ENCODE measurements around the gene CBLIF.
"Not testable (repeated sequence)": the region's sequence is repeated elsewhere in the genome, so short reads cannot be mapped to it uniquely, and the experiment has no call there.

The CBLIF gene

DNA sequence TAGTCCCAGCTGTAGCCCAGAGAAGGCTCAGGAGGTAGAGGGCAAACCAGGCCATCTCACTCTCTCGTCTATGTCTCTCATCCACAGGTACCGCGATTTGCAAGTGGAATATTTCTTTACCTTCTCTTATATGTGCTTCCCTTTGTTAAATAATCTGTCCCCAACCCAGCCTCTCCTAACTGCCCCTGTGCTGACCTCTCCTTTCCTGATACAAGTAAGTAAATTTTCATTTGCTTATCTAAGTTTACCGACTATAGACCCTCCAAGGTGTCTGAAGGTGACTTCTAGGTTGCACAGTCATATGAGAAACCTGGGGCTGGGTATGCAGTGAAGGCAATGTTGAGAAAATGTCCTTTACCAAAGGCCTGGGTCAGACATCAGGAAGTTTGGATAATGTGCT is at the start of gene CBLIF:
TSS of gene CBLIF (minus strand) at position 101 of the 400 bp plus-strand sequence. CDS start at position 55, 46 bp downstream.
- DNase-seq (ENCODE audit: low read depth in 2 of 2), result no peak

GRCh38 chr11:59894616-59895015 is 49.3 kb upstream of the CBLIF start:
- DNase-seq (ENCODE audit: low read depth in 2 of 2), result no peak

DNA sequence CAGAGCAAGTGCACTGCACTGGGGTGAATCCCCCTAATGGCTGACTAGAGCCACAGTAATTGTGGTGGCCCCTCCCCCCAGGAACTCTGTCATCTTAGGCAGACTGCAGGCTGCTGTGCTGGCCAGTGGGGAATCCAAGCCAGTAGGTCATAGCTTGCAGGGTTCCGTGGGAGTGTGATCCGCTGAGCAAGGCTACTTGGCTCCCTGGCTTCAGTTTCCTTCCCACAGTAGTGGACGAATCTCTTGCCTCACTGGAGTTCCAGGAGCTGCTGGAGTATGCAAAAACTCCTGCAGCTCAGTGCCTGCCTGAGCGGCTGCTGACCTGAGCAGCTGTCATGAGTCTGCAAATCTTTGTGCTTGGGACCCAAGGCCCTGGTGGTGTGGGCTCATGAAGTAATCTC is 46.5 kb upstream of the CBLIF start:
- no peak for DNase-seq (ENCODE audit: low read depth in 2 of 2)

- DNase-seq (ENCODE audit: low read depth in 2 of 2), result not testable (repeated sequence)
Observed at GRCh38 chr11:59887156-59887555, 41.9 kb upstream of the CBLIF start.

DNA sequence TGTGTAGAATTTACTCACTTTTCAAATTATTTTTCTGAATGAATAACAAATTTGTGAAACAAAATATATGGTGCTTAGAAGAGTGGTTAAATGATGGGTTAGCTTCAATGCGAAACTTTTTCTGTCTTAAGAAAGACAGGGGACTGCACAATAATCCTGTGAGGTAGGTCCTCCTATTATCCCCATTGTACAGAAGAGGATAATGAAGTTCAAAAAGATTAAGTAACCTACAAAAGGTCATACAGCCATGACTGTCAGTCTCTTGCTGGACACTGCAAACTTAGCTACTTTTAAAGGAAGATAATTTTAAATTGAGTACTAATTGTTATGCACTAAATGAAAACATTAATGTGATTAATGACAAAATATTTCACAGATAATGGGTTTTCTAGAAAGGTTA is 38.3 kb upstream of the CBLIF start:
- no peak for DNase-seq (ENCODE audit: low read depth in 2 of 2)

GRCh38 chr11:59879567-59879966 is 34.3 kb upstream of the CBLIF start:
- no peak for DNase-seq (ENCODE audit: low read depth in 2 of 2)

DNA sequence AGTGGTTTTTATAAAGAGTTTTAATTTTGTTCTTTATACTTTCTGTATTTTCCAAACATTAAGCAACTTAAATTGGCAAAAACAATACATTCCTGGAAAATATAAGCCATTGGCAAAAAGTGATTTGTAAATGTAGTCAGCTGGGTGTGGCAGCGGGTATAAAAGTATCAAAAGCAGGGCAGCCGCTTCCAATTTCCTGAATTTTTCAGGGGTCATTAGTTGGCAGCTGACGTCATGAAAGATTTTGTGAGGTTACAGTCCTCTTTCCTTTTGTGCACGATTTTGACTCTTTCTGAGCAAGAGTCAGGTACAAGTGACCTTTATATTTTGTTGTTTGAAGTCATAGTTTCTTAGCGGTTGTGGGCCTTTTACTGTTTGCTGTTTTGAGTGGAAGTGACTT is 33.3 kb upstream of the CBLIF start, which contains the start of gene OOSP3:
TSS of gene OOSP3 (plus strand) at position 208 of the 400 bp plus-strand sequence. CDS start at position 235, 27 bp downstream.
- no peak for DNase-seq (ENCODE audit: low read depth in 2 of 2)

DNA sequence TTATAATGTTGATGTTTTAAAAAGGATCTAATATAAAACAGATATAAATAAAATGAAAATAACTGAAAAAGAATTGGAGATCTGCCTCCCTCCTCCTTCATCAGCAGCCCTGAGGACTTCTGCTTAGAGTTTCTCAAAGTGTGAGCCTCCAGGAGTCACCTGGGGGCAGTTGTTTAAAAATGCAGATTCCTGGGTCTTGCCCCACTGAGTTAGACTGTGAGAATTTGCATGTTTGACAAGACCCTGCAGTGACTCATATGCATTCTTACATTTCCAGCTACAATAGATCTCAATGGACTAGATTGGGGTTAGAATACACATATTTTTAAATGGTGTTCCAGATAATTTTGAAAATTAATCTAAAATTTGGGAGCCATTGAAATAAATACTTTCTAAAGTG is 32.5 kb upstream of the CBLIF start:
- no peak for DNase-seq (ENCODE audit: low read depth in 2 of 2)

DNA sequence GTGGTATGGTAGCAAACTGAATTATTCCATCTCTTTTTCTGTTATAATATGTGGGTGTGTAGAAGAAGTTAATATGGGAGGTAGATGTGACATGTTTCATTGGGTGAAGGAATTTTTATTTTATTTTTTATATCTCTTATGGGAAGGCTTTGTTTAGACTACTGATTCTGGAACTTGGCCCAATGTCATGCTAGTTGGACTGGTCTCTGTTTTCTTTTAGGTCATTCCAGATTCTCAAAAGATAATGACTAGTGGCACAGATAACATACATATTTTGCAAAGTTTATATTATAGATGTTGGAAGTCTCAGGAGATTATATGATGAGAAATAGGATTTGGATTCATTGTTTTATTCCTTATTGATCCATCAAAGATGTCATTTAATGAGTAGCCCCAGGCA is 32.0 kb upstream of the CBLIF start:
- DNase-seq (ENCODE audit: low read depth in 2 of 2), result no peak

DNA sequence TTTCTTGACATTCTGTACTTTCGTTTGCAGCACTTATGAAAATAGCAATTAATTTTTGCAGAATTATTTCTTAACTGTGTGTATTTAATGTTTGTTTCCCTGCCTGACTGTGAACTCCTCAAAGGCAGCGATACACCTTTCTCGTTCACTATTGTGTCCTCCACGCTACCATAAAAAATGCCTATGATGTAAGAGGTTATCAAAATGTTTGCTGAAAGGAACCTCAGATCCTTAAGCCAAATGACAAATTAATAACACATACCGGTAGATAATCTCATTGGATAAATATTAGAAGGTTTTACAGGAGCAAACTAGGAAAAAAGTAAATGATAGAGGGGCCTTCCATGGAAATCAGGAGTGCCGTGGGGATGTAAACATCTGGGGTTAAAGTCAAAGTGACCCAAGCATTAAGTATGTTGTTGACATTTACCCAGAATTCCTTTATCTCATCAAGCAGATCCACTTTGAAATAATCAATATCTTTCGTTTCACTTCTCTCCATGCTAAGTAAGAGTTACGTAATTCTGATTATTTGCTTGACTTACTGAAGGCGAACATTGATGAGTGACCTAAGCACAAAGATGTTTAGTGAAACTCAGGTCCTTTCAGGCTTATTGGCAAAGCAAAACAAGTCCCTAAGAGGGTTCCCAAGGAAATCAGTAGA is 30.7 kb upstream of the CBLIF start:
- DNase-seq (ENCODE audit: low read depth in 2 of 2), result no peak

- DNase-seq (ENCODE audit: low read depth in 2 of 2), result no peak
Observed at GRCh38 chr11:59872076-59872475, 26.8 kb upstream of the CBLIF start.

DNA sequence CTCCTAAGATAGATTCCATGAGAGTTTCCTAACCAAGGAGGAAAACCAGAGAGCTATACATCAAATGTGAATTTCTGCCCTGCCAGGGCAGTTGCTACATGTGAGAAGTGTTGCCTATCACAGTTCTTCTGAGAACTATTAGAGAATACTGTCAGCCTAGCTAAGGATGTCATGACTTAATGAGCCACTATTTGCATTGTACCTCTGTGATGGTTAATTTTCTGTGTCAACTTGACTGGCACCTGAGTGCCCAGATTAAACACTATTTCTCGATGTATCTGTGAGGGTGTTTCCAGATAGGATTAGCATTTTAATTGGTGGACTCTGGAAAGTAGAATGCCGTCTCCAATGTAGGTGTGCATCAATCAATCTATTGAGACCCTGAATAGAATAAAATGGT is 22.6 kb upstream of the CBLIF start:
- DNase-seq (ENCODE audit: low read depth in 2 of 2), result no peak

DNA sequence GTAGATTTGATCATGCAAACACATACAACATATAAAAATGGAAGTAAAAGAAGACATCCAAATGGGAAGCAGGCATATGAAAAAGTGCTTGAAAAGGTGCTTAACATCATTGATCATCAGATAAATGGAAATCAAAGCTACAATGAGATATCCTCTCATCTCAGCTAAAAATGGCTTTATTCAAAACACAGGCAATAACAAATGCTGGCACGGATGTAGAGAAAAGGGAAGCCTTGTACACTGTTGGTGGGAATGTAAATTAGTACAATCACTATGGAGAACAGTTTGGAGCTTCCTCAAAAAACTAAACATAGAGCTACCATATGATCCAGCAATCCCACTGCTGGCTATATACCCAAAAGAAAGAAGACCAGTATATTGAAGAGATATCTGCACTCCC is 21.5 kb upstream of the CBLIF start:
- DNase-seq (ENCODE audit: low read depth in 2 of 2), result no peak

DNA sequence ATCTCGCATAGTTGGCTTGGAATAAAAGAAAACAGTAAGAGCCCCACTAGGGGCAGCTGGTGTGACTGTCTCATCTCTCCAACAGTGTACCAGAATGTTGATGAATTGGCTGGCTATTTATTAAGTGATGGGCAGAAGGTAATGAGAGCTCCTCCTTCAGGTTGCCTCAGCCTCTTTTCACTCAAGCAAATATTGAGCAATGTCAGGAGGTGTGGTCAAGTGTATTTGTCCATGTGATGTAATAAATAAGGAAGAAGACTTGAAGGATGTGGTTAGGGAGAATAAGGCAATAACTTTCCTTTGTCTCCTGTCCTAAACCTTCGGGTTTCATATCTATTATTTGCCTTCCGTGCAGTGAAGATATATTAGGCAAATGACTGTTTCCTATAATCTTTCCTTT is 21.1 kb upstream of the CBLIF start, which contains the start of gene TCN1:
TSS of gene TCN1 (minus strand) at position 91 of the 400 bp plus-strand sequence. CDS start at position 74, 17 bp downstream.
- DNase-seq (ENCODE audit: low read depth in 2 of 2), result no peak

GRCh38 chr11:59865031-59865430 is 19.7 kb upstream of the CBLIF start:
- DNase-seq (ENCODE audit: low read depth in 2 of 2), result no peak

DNA sequence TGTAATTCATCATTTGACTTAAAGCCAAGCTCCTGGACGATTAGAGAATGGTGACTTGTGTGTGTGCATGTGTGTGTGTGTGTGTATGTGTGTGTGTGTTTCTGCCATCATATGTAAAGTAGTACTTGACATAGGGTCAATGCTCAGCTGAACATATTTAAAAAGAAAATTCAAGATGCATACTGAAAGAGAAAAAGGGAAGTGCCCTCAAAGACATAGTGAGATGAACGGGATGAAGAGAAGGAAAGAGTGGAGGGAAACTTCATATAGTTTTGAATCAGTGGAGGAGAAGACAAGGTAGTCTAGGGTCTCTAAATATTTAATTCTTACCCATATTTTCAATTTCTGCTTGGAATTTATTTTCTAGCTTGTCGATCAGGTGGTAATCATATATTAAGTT is 17.0 kb upstream of the CBLIF start:
- DNase-seq (ENCODE audit: low read depth in 2 of 2), result no peak

- no peak for DNase-seq (ENCODE audit: low read depth in 2 of 2)
Observed at GRCh38 chr11:59859673-59860072, 14.4 kb upstream of the CBLIF start.

GRCh38 chr11:59857439-59858434 is 12.4 kb upstream of the CBLIF start:
- peak in 1 of 2 donors; percentile 7 for DNase-seq (ENCODE audit: low read depth in 2 of 2)

- no peak for DNase-seq (ENCODE audit: low read depth in 2 of 2)
Observed at GRCh38 chr11:59854871-59855270, 9.6 kb upstream of the CBLIF start.

GRCh38 chr11:59851416-59851815 is 6.1 kb upstream of the CBLIF start:
- DNase-seq (ENCODE audit: low read depth in 2 of 2), result not testable (repeated sequence)

- not testable (repeated sequence) for DNase-seq (ENCODE audit: low read depth in 2 of 2)
Observed at GRCh38 chr11:59849551-59849950, 4.3 kb upstream of the CBLIF start.

DNA sequence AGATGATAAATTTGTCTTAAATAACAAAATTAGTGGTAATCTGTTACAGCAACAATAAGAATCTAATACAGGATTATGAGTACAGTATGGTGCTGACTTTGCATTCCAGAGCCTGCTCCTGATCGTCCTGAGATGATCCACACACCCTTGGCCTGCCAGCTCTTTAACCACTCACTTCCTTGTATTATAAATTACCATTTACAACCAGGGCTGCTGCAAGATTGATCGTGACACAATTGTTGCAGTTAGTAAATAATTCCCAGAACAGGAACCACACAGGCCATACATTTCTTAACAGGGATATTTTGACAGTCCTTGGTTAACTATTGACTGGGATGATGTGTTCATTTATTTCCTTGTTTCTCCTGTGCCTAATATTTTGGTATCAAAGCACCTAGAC is 3.8 kb upstream of the CBLIF start:
- no peak for DNase-seq (ENCODE audit: low read depth in 2 of 2)

DNA sequence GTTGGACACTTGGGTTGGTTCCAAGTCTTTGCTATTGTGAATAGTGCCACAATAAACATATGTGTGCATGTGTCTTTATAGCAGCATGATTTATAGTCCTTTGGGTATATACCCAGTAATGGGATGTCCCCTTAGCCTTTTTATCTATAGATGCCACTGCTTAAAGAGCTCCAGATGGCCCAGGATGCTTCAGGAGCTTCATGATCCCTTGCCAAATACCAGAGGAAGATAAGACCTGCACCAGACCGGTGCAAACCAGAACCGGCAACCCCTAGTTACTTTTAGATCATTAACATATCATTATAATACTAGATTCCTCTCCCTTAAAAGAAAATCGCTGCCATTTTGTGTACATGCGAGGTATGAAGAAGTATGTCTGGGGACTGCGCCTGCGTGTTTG is 3.1 kb upstream of the CBLIF start:
- DNase-seq (ENCODE audit: low read depth in 2 of 2), result not testable (repeated sequence)
